HEK293 (cell line): ENCODE measurements around the gene CRABP2.

Experiments
- WT1 ChIP-seq: fragments of 450-650 bp; formaldehyde crosslinking; IDR thresholded peaks from 2 replicates; pipeline ENCODE4 v1.5.1; 2016; ENCODE audit warnings: missing biosample characterization, missing genetic modification characterization
- ZBTB17 ChIP-seq: fragments of 450-650 bp; formaldehyde crosslinking; IDR thresholded peaks from 2 replicates; pipeline ENCODE4 v1.5.1; 2016; ENCODE audit warnings: missing biosample characterization, missing genetic modification characterization
- ZNF133 ChIP-seq: fragments of 450-650 bp; formaldehyde crosslinking; IDR thresholded peaks from 2 replicates; pipeline ENCODE4 v1.5.1; 2016; ENCODE audit warnings: missing biosample characterization, missing genetic modification characterization
- ZNF148 ChIP-seq: fragments of 450-650 bp; formaldehyde crosslinking; IDR thresholded peaks from 2 replicates; pipeline ENCODE4 v1.5.0; 2017; ENCODE audit warnings: missing biosample characterization, missing genetic modification characterization, borderline replicate concordance
- ZNF18 ChIP-seq: fragments of 450-650 bp; formaldehyde crosslinking; IDR thresholded peaks from 2 replicates; pipeline ENCODE4 v1.5.1; 2016; ENCODE audit warnings: missing biosample characterization, missing genetic modification characterization
- ZNF2 ChIP-seq: fragments of 450-650 bp; formaldehyde crosslinking; IDR thresholded peaks from 2 replicates; pipeline ENCODE4 v1.5.1; 2016; ENCODE audit warnings: missing biosample characterization, missing genetic modification characterization
- ZNF214 ChIP-seq: fragments of 450-650 bp; formaldehyde crosslinking; IDR thresholded peaks from 2 replicates; pipeline ENCODE4 v1.5.1; 2017; ENCODE audit warnings: missing biosample characterization, mild to moderate bottlenecking, missing genetic modification characterization, borderline replicate concordance
- ZNF221 ChIP-seq: fragments of 450-650 bp; formaldehyde crosslinking; IDR thresholded peaks from 2 replicates; pipeline ENCODE4 v1.5.1; 2017; ENCODE audit warnings: missing biosample characterization, missing genetic modification characterization, borderline replicate concordance
- ZNF350 ChIP-seq: fragments of 450-650 bp; formaldehyde crosslinking; IDR thresholded peaks from 2 replicates; pipeline ENCODE4 v1.5.0; 2017; ENCODE audit warnings: missing biosample characterization, mild to moderate bottlenecking, missing genetic modification characterization
- ZNF391 ChIP-seq: fragments of 450-650 bp; formaldehyde crosslinking; IDR thresholded peaks from 2 replicates; pipeline ENCODE4 v1.5.1; 2016; ENCODE audit warnings: low read depth, missing biosample characterization, missing genetic modification characterization, borderline replicate concordance
- ZNF416 ChIP-seq: fragments of 450-650 bp; formaldehyde crosslinking; IDR thresholded peaks from 2 replicates; pipeline ENCODE4 v1.5.1; 2016; ENCODE audit warnings: missing biosample characterization, missing genetic modification characterization
- ZNF513 ChIP-seq: fragments of 450-650 bp; IDR thresholded peaks from 2 replicates; pipeline ENCODE4 v1.5.1; 2018; ENCODE audit warnings: missing biosample characterization, missing genetic modification characterization
- ZNF518A ChIP-seq: fragments of 450-650 bp; formaldehyde crosslinking; conservative IDR thresholded peaks from 2 replicates; pipeline ENCODE4 v1.5.1; 2016; ENCODE audit warnings: low read depth, missing biosample characterization, missing genetic modification characterization
- ZNF529 ChIP-seq: fragments of 450-650 bp; formaldehyde crosslinking; IDR thresholded peaks from 2 replicates; pipeline ENCODE4 v1.5.1; 2017; ENCODE audit warnings: missing genetic modification characterization, missing biosample characterization; ENCODE audit not compliant: insufficient replicate concordance
- ZNF660 ChIP-seq: fragments of 450-650 bp; IDR thresholded peaks from 2 replicates; pipeline ENCODE4 v1.5.1; 2018; ENCODE audit warnings: missing biosample characterization, mild to moderate bottlenecking, missing genetic modification characterization
- ZNF664 ChIP-seq: fragments of 450-650 bp; formaldehyde crosslinking; IDR thresholded peaks from 2 replicates; pipeline ENCODE4 v1.5.1; 2016; ENCODE audit warnings: missing biosample characterization, missing genetic modification characterization
- ZSCAN4 ChIP-seq: fragments of 450-650 bp; formaldehyde crosslinking; IDR thresholded peaks from 2 replicates; pipeline ENCODE4 v1.5.1; 2017; ENCODE audit warnings: missing biosample characterization, missing genetic modification characterization
- ZSCAN5A ChIP-seq: fragments of 450-650 bp; formaldehyde crosslinking; IDR thresholded peaks from 2 replicates; pipeline ENCODE4 v1.5.1; 2016; ENCODE audit warnings: missing biosample characterization, missing genetic modification characterization

Gene CRABP2

GRCh38 chr1:156728599-156729462 is 23.4 kb upstream of the CRABP2 start, which contains the start of gene ISG20L2 (continued):
- TF ChIP-seq ZNF518A (tag by site-specific recombination) (0 out of 2 replicates have a peak, but pooled peaks have one; percentile 25), ZSCAN5A (tag by site-specific recombination) (peak; percentile 38; the same call in 1 of the 2 replicates), WT1 (no peak; the same call in none of the 2 replicates), ZBTB17 (tag by site-specific recombination) (peak; percentile 81), ZNF18 (0 out of 2 replicates have a peak, but pooled peaks have one; percentile 27), ZNF391 (tag by site-specific recombination) (peak; percentile 78; the same call in 1 of the 2 replicates), ZNF2 (tag by site-specific recombination) (0 out of 2 replicates have a peak, but pooled peaks have one; percentile 65), ZSCAN4 (tag by site-specific recombination) (0 out of 2 replicates have a peak, but pooled peaks have one; percentile 5), ZNF350 (tag by site-specific recombination) (no peak), ZNF416 (tag by site-specific recombination) (no peak), ZNF513 (no peak), ZNF214 (tag by site-specific recombination) (no peak), ZNF133 (tag by site-specific recombination) (no peak), ZNF529 (tag by site-specific recombination) (no peak), ZNF660 (tag by site-specific recombination) (peak; percentile 76; the same call in 1 of the 2 replicates), ZNF148 (tag by site-specific recombination) (no peak), ZNF664 (no peak), ZNF221 (tag by site-specific recombination) (no peak)
